H9 (cell line): ENCODE measurements around the gene TCOF1. TPM values are rescaled to one million over a fixed set of nuclear protein-coding genes. Genes with fewer than 3 reads are reported as not detected.

ENCODE experiments used
- DNase-seq: peaks from one replicate; pipeline ENCODE4 v3.0.0-alpha.2; 2017
- H2AFZ ChIP-seq: one replicate; pipeline ENCODE4 v1.6.1; 2013; ENCODE audit warnings: mild to moderate bottlenecking, low read length, control low read depth, moderate library complexity
- H2AK5ac ChIP-seq: 2 replicates; pipeline ENCODE4 v1.6.1; 2013; ENCODE audit warnings: low read length, control low read depth, mixed read lengths; ENCODE audit not compliant: insufficient read length
- H2BK120ac ChIP-seq: one replicate; pipeline ENCODE4 v1.6.1; 2013; ENCODE audit warnings: low read depth, mild to moderate bottlenecking, low read length, control low read depth, inconsistent platforms; ENCODE audit not compliant: poor library complexity, severe bottlenecking
- H2BK12ac ChIP-seq: 2 replicates; pipeline ENCODE4 v1.6.1; 2013; ENCODE audit warnings: low read length, control low read depth, mixed read lengths, low read depth; ENCODE audit not compliant: insufficient read length
- H2BK15ac ChIP-seq: 2 replicates; pipeline ENCODE4 v1.6.1; 2013; ENCODE audit warnings: low read depth, low read length, control low read depth
- H2BK20ac ChIP-seq: one replicate; pipeline ENCODE4 v1.6.1; 2013; ENCODE audit warnings: low read depth, mild to moderate bottlenecking, low read length, control low read depth, inconsistent platforms; ENCODE audit not compliant: poor library complexity, severe bottlenecking
- H2BK5ac ChIP-seq: 2 replicates; pipeline ENCODE4 v1.6.1; 2013; ENCODE audit warnings: low read length, control low read depth, mixed read lengths; ENCODE audit not compliant: insufficient read length
- H3K14ac ChIP-seq: 2 replicates; pipeline ENCODE4 v1.6.1; 2013; ENCODE audit warnings: low read length, control low read depth; ENCODE audit not compliant: insufficient read depth
- H3K18ac ChIP-seq: 2 replicates; pipeline ENCODE4 v1.6.1; 2013; ENCODE audit warnings: low read depth, mild to moderate bottlenecking, mixed read lengths, low read length, control low read depth; ENCODE audit not compliant: insufficient read length
- H3K23ac ChIP-seq: 2 replicates; pipeline ENCODE4 v1.6.1; 2013; ENCODE audit warnings: low read length, control low read depth, mixed read lengths, low read depth; ENCODE audit not compliant: insufficient read length
- H3K23me2 ChIP-seq: 2 replicates; pipeline ENCODE4 v1.6.1; 2013; ENCODE audit warnings: low read depth, mild to moderate bottlenecking, mixed read lengths, low read length, control low read depth; ENCODE audit not compliant: insufficient read length, poor library complexity, severe bottlenecking
- H3K27ac ChIP-seq: 2 replicates; pipeline ENCODE4 v1.5.1; 2013; ENCODE audit warnings: low read length, control low read depth, mixed read lengths, low read depth; ENCODE audit not compliant: insufficient read length
- H3K27me3 ChIP-seq: 2 replicates; pipeline ENCODE4 v1.6.1; 2013; ENCODE audit warnings: low read length, control low read depth, inconsistent platforms; ENCODE audit not compliant: insufficient read depth
- H3K4ac ChIP-seq: 2 replicates; pipeline ENCODE4 v1.6.1; 2013; ENCODE audit warnings: low read depth, mild to moderate bottlenecking, control low read depth, inconsistent platforms, low read length, moderate library complexity
- H3K4me1 ChIP-seq: 2 replicates; pipeline ENCODE4 v1.6.1; 2013; ENCODE audit warnings: low read length, control low read depth, inconsistent platforms; ENCODE audit not compliant: insufficient read depth
- H3K4me2 ChIP-seq: 2 replicates; pipeline ENCODE4 v1.6.1; 2013; ENCODE audit warnings: low read length, control low read depth, mixed read lengths; ENCODE audit not compliant: insufficient read length, insufficient read depth
- H3K56ac ChIP-seq: 2 replicates; pipeline ENCODE4 v1.6.1; 2013; ENCODE audit warnings: low read depth, mild to moderate bottlenecking, mixed read lengths, low read length, control low read depth; ENCODE audit not compliant: insufficient read length
- H3K79me1 ChIP-seq: 2 replicates; pipeline ENCODE4 v1.6.1; 2013; ENCODE audit warnings: low read depth, mild to moderate bottlenecking, moderate library complexity, low read length, control low read depth, inconsistent platforms; ENCODE audit not compliant: insufficient read depth, poor library complexity, severe bottlenecking
- H3K79me2 ChIP-seq: 2 replicates; pipeline ENCODE4 v1.6.1; 2013; ENCODE audit warnings: low read length, control low read depth, inconsistent platforms; ENCODE audit not compliant: insufficient read depth
- H3K9ac ChIP-seq: 2 replicates; pipeline ENCODE4 v1.6.1; 2013; ENCODE audit warnings: low read length, control low read depth, mixed read lengths; ENCODE audit not compliant: insufficient read length; ENCODE audit errors: extremely low read depth
- H3K9me3 ChIP-seq: one replicate; pipeline ENCODE4 v1.6.1; 2013; ENCODE audit warnings: low read depth, low read length, inconsistent platforms; ENCODE audit not compliant: control insufficient read depth
- H3T11ph ChIP-seq: one replicate; pipeline ENCODE4 v1.6.1; 2013; ENCODE audit warnings: mild to moderate bottlenecking, low read length, control low read depth, inconsistent platforms
- H4K20me1 ChIP-seq: one replicate; pipeline ENCODE4 v1.6.1; 2013; ENCODE audit not compliant: control insufficient read depth, insufficient read length, insufficient read depth
- H4K5ac ChIP-seq: 2 replicates; pipeline ENCODE4 v1.6.1; 2013; ENCODE audit warnings: low read depth, mild to moderate bottlenecking, mixed read lengths, low read length, control low read depth; ENCODE audit not compliant: insufficient read length
- H4K8ac ChIP-seq: replicated peaks from 2 replicates; pipeline ENCODE4 v1.6.1; 2013; ENCODE audit warnings: low read length, control low read depth, mixed read lengths, low read depth; ENCODE audit not compliant: insufficient read length
- H4K91ac ChIP-seq: 2 replicates; pipeline ENCODE4 v1.6.1; 2013; ENCODE audit warnings: low read depth, mild to moderate bottlenecking, moderate library complexity, mixed read lengths, low read length, control low read depth; ENCODE audit not compliant: insufficient read length
- H3K27ac Mint-ChIP-seq, 3 experiments: 2 replicates in 2 of 3; 3 replicates in 1 of 3; pipeline ENCODE4 v1.8.0; 2020 to 2021; ENCODE audit warnings: mixed read lengths in 3 of 3, mild to moderate bottlenecking in 1 of 3, moderate library complexity in 1 of 3
- H3K27me3 Mint-ChIP-seq: 2 replicates; pipeline ENCODE4 v1.8.0; 2021; ENCODE audit warnings: low read depth, mild to moderate bottlenecking, moderate library complexity, mixed read lengths
- H3K36me3 Mint-ChIP-seq, 3 experiments: 2 replicates in 2 of 3; 3 replicates in 1 of 3; pipeline ENCODE4 v1.8.0; 2020 to 2021; ENCODE audit warnings: low read depth in 3 of 3, mixed read lengths in 3 of 3; ENCODE audit not compliant: insufficient read depth in 1 of 3
- H3K4me1 Mint-ChIP-seq, 2 experiments: 2 replicates each; pipeline ENCODE4 v1.8.0; 2020; ENCODE audit warnings: mixed read lengths in 2 of 2
- H3K4me3 Mint-ChIP-seq, 2 experiments: 2 replicates in 1 of 2; 3 replicates in 1 of 2; pipeline ENCODE4 v1.8.0; 2020 to 2021; ENCODE audit warnings: mild to moderate bottlenecking in 2 of 2, mixed read lengths in 2 of 2, moderate library complexity in 1 of 2
- H3K9me3 Mint-ChIP-seq, 2 experiments: 2 replicates in 1 of 2; 3 replicates in 1 of 2; pipeline ENCODE4 v1.8.0; 2020; ENCODE audit warnings: mild to moderate bottlenecking in 2 of 2, mixed read lengths in 2 of 2, moderate library complexity in 1 of 2
- WGBS: extraction: QIAGEN DNeasy Blood & Tissue Kit; methylation state at CpG from one replicate; pipeline ENCODE4 v1.1.7; 2013; ENCODE audit warnings: missing lambda C conversion rate, low lambda C conversion rate, mixed read lengths; ENCODE audit not compliant: insufficient read length; ENCODE audit errors: extremely low coverage; 5-methylcytosine and 5-hydroxymethylcytosine counted together
- total RNA-seq: library from RNA; stranded (reverse); gene quantifications from 2 replicates; pipeline ENCODE4 v1.2.1, GENCODE V29; 2021
- TF ChIP-seq, protein P1 (sequence below): fragments of 200-600 bp; sonication (generic); conservative IDR thresholded peaks from 3 replicates; pipeline ENCODE4 v1.8.0; 2021; ENCODE audit warnings: antibody characterized with exemption, mild to moderate bottlenecking

The TCOF1 gene
- total RNA-seq, 1 experiment from 2014 or later = 128 TPM

GRCh38 chr5:150397782-150398721 lies 40.6 kb downstream of the TCOF1 start:
- no peak overlapping the region for H3T11ph ChIP-seq
- H3K18ac ChIP-seq = no peak overlapping the region
- Mint-ChIP-seq H3K4me3 (peak overlapping the region in 1 of 2 experiments; percentile 1; a peak in 1 of 5 replicates), H3K27me3 (no peaks in the 10 kb centered on the region), H3K9me3 (no peaks in the 10 kb centered on the region), H3K27ac (no peak overlapping the region), H3K4me1 (no peaks in the 10 kb centered on the region), H3K36me3 (peaks cover 50 to 91% (median 74%) of the 10 kb centered on the region in 3 experiments)
- no peak overlapping the region for H2BK120ac ChIP-seq
- H4K20me1 ChIP-seq = peaks cover 2% of the 10 kb centered on the region
- H2BK15ac ChIP-seq = no peak overlapping the region
- TF ChIP-seq, protein P1, sequence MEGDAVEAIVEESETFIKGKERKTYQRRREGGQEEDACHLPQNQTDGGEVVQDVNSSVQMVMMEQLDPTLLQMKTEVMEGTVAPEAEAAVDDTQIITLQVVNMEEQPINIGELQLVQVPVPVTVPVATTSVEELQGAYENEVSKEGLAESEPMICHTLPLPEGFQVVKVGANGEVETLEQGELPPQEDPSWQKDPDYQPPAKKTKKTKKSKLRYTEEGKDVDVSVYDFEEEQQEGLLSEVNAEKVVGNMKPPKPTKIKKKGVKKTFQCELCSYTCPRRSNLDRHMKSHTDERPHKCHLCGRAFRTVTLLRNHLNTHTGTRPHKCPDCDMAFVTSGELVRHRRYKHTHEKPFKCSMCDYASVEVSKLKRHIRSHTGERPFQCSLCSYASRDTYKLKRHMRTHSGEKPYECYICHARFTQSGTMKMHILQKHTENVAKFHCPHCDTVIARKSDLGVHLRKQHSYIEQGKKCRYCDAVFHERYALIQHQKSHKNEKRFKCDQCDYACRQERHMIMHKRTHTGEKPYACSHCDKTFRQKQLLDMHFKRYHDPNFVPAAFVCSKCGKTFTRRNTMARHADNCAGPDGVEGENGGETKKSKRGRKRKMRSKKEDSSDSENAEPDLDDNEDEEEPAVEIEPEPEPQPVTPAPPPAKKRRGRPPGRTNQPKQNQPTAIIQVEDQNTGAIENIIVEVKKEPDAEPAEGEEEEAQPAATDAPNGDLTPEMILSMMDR = peak; percentile 46; the same call in 2 of the 3 replicates
- no peak overlapping the region for H3K27ac ChIP-seq
- H4K5ac ChIP-seq = no peak overlapping the region
- no peaks in the 10 kb centered on the region for H3K23me2 ChIP-seq
- H3K4me1 ChIP-seq = no peaks in the 10 kb centered on the region
- no peak overlapping the region for H3K4me2 ChIP-seq
- H2AK5ac ChIP-seq = no peak overlapping the region
- H4K8ac ChIP-seq = no peak overlapping the region
- no peak overlapping the region for H3K56ac ChIP-seq
- no peak for DNase-seq
- no peak overlapping the region for H2BK20ac ChIP-seq
- H2BK12ac ChIP-seq = no peak overlapping the region
- no peak overlapping the region for H2AFZ ChIP-seq
- no peaks in the 10 kb centered on the region for H3K79me2 ChIP-seq
- no peaks in the 10 kb centered on the region for H3K27me3 ChIP-seq
- no peak overlapping the region for H2BK5ac ChIP-seq
- no peak overlapping the region for H4K91ac ChIP-seq
- H3K4ac ChIP-seq = no peak overlapping the region
- no peak overlapping the region for H3K23ac ChIP-seq
- H3K79me1 ChIP-seq = no peaks in the 10 kb centered on the region
- H3K9me3 ChIP-seq = no peaks in the 10 kb centered on the region
- WGBS = no CpG with 5 or more reads among the region's 13 CpGs
- no peak overlapping the region for H3K9ac ChIP-seq
- H3K14ac ChIP-seq = no peak overlapping the region
